H1 (cell line): ENCODE results near the gene SLC26A4. TPM values are rescaled to one million over a fixed set of nuclear protein-coding genes. Genes with fewer than 3 reads are reported as not detected.

Experiments used
- BACH1 ChIP-seq: IDR thresholded peaks from 2 replicates; pipeline ENCODE4 v1.6.1; 2012; ENCODE audit warnings: low read length, improper control_type of control experiment
- KDM1A ChIP-seq: fragments of 200-600, 300-600 bp; sonication (generic); IDR thresholded peaks from 2 replicates; pipeline ENCODE4 v1.7.1; 2016; ENCODE audit warnings: mild to moderate bottlenecking, low read length, borderline replicate concordance
- polyA plus RNA-seq, 7 experiments: library from polyadenylated mRNA; depleted of rRNA in 3 of 7; stranded (reverse) in 5 of 7; unstranded in 2 of 7; fragments of >200 nt in 5 of 7; fragments of 200-250 nt in 2 of 7; gene quantifications; 1 replicate in 5 of 7; 2 replicates in 1 of 7; 4 replicates in 1 of 7; pipeline versions ENCODE4 v1.2.1 to v1.2.3, GENCODE V29; 2011 to 2013; ENCODE audit warnings: missing spikeins in 2 of 7, mixed read lengths in 2 of 7
- total RNA-seq: library from RNA; stranded (reverse); fragmentation: NEBNext Ultra II Directional; extraction: Animal tissue kit (Norgen Biotek cat#: 25700); gene quantifications from 2 replicates; pipeline ENCODE4 v1.2.1, GENCODE V29; 2021

Gene SLC26A4
- total and polyA plus RNA-seq, 2 of the 8 experiments (the other 6 are each of a cell fraction or from before 2014, with no cell fraction given), result 0.11 to 0.35 TPM

GRCh38 chr7:107712025-107712424 lies 51.4 kb downstream of the SLC26A4 start (continued):
- TF ChIP-seq BACH1, result no peak
- TF ChIP-seq KDM1A, result no peak
